Pancreas (tissue), 10 donors: ENCODE data around the gene SMARCD3. TPM values are rescaled to one million over a fixed set of nuclear protein-coding genes. Genes with fewer than 3 reads are reported as not detected.

Experiments used
- ATAC-seq, 4 donors: fragments of 200-7000 bp; cut with Tn5 transposase; one replicate each; pipeline versions ENCODE4 v1.8.0 to v1.9.1; 2020; ENCODE audit warnings: mild to moderate bottlenecking in 4 of 4, moderate library complexity in 4 of 4
- DNase-seq, 6 donors: peaks; one replicate each; pipeline ENCODE4 v3.0.0-alpha.2; 2020
- FAIRE-seq: peaks from 2 replicates; lab custom pipeline; 2012; peaks lifted over from hg19 to GRCh38; lab: Jason Lieb, UNC
- H3K27ac ChIP-seq, 4 donors: fragments of 200-600 bp; sonication (generic); 1 replicate in 3 of 4; 2 replicates in 1 of 4; pipeline versions ENCODE4 v1.5.0 to v1.8.0; 2020
- H3K27me3 ChIP-seq, 4 donors: fragments of 200-600 bp; one replicate each; pipeline ENCODE4 v1.8.0; 2021
- H3K36me3 ChIP-seq, 3 donors: fragments of 200-600 bp; sonication (generic) in 1 of 3; one replicate each; pipeline versions ENCODE4 v1.5.0 to v1.8.0; 2020 to 2021
- H3K4me1 ChIP-seq, 3 donors: fragments of 200-600 bp; one replicate each; pipeline ENCODE4 v1.8.0; 2021
- H3K4me3 ChIP-seq, 4 donors: fragments of 200-600 bp; sonication (generic) in 2 of 4; one replicate each; pipeline versions ENCODE4 v1.5.0 to v1.8.0; 2020 to 2021
- H3K9me3 ChIP-seq, 4 donors: fragments of 200-600 bp; one replicate each; pipeline ENCODE4 v1.8.0; 2021
- CTCF ChIP-seq, 4 donors: fragments of 200-600 bp; sonication (generic) in 3 of 4; IDR thresholded peaks; one replicate each; pipeline versions ENCODE4 v1.5.0 to v1.8.0; 2021; ENCODE audit warnings: antibody characterized with exemption in 4 of 4
- WGBS, 2 donors: extraction: QIAGEN DNeasy Blood & Tissue Kit; methylation state at CpG; one replicate each; pipeline ENCODE4 v1.1.7; 2013; 5-methylcytosine and 5-hydroxymethylcytosine counted together
- intact Hi-C, 3 donors: fragments of 100-400 bp; cut with DNase I; formaldehyde crosslinking; loops; one replicate each; pipeline versions ENCODE4 v1.11.1 to v1.14.2; 2022
- polyA plus RNA-seq, 2 donors: library from polyadenylated mRNA; stranded (reverse); fragments of 200-250 nt; gene quantifications; one replicate each; pipeline ENCODE4 v1.2.3, GENCODE V29; 2013
- total RNA-seq, 6 donors: library from RNA; stranded (reverse); fragmentation: NEBNext Ultra II Directional in 4 of 6; extraction: Animal tissue kit (Norgen Biotek cat#: 25700) in 4 of 6; gene quantifications; one replicate each; pipeline versions ENCODE4 v1.2.1 to v1.2.4, GENCODE V29; 2021 to 2023
- donor health status: healthy with polysubstance abuse.
- donor health status: DM: no; HTN: no; CAD: no; lungs with moderate emphysema.
- donor health status: DM: no; HTN: no; CAD: no.
- donor health status: control.
- donor health status: control.
- donor health status: Bipolar disorder and iron deficiency.
- donor health status: DM: yes; HTN: yes; CAD: no.
- donor health status: DM: no; HTN: no; CAD: no.
- donor health status: DM: no; HTN: no; CAD: no.
- donor health status: DM: yes; HTN: yes; CAD: no.

Gene SMARCD3
- total and polyA plus RNA-seq, 8 donors, result 13.0 to 69.9 (median 22.7) TPM

- no peak for FAIRE-seq
- peaks cover 0 to 20% (median 4%) of the 10 kb centered on the region in 3 donors for H3K36me3 ChIP-seq
These were observed 8.0 kb downstream of the SMARCD3 start for GRCh38 chr7:151240536-151240935.

GRCh38 chr7:151239837-151240459 is 8.5 kb downstream of the SMARCD3 start:
- Histone ChIP-seq H3K9me3 (no peaks in the 10 kb centered on the region), H3K4me3 (no peak overlapping the region), H3K4me1 (peaks cover 0 to 5% (median 3%) of the 10 kb centered on the region in 3 donors), H3K27me3 (no peaks in the 10 kb centered on the region), H3K36me3 (peaks cover 0 to 25% (median 4%) of the 10 kb centered on the region in 3 donors), H3K27ac (no peak overlapping the region)
- ATAC-seq, result no peak
- intact Hi-C loops, result loop anchor here in 2 of 3 donors (5.0 to 10.0 kb wide), 2 partner anchors 62 to 65 kb away; no protein-coding TSS in a partner anchor
- 66 to 76% methylated on average over 11 of the region's 11 CpGs for WGBS, 2 donors
- no peak for TF ChIP-seq CTCF (IDR thresholded peaks at IDR 0.05)
- FAIRE-seq, result no peak
- DNase-seq, result no peak

More at GRCh38 chr7:151240536-151240935, 8.0 kb downstream of the SMARCD3 start:
- intact Hi-C loops, result loop anchor here in 2 of 3 donors (5.0 to 10.0 kb wide), 2 partner anchors 62 to 64 kb away; no protein-coding TSS in a partner anchor
- Histone ChIP-seq H3K27me3 (no peaks in the 10 kb centered on the region), H3K4me3 (no peak overlapping the region), H3K4me1 (peaks cover 6 to 10% (median 8%) of the 10 kb centered on the region in 3 donors), H3K9me3 (no peaks in the 10 kb centered on the region), H3K27ac (no peak overlapping the region)
- no peak for ATAC-seq
- TF ChIP-seq CTCF (IDR thresholded peaks at IDR 0.05), result no peak
- no peak for DNase-seq
- 80 to 86% methylated on average over 4 of the region's 4 CpGs for WGBS, 2 donors

GRCh38 chr7:151238924-151239836 is 9.3 kb downstream of the SMARCD3 start:
- FAIRE-seq, result no peak
- DNase-seq, result no peak
- intact Hi-C loops, result no loop called here
- WGBS, 2 donors, result 87 to 88% methylated on average over 25 of the region's 25 CpGs
- Histone ChIP-seq H3K4me3 (no peak overlapping the region), H3K27ac (no peak overlapping the region), H3K36me3 (peaks cover 0 to 25% (median 4%) of the 10 kb centered on the region in 3 donors), H3K27me3 (no peaks in the 10 kb centered on the region), H3K9me3 (no peaks in the 10 kb centered on the region), H3K4me1 (peaks cover 0 to 1% (median 1%) of the 10 kb centered on the region in 3 donors)
- ATAC-seq, result no peak
- no peak for TF ChIP-seq CTCF (IDR thresholded peaks at IDR 0.05)

GRCh38 chr7:151238190-151238810 is 10.2 kb downstream of the SMARCD3 start:
- FAIRE-seq (no peak), ATAC-seq (no peak), DNase-seq (peak in 1 of 6 donors; percentile 69)
- Histone ChIP-seq H3K9me3 (no peaks in the 10 kb centered on the region), H3K27ac (no peak overlapping the region), H3K27me3 (no peaks in the 10 kb centered on the region), H3K4me3 (no peak overlapping the region), H3K36me3 (peaks cover 0 to 25% (median 4%) of the 10 kb centered on the region in 3 donors), H3K4me1 (peaks cover 5 to 10% (median 7%) of the 10 kb centered on the region in 3 donors)
- WGBS, 2 donors, result 78 to 86% methylated on average over 15 to 17 of the region's 17 CpGs
- intact Hi-C loops, result no loop called here
- no peak for TF ChIP-seq CTCF (IDR thresholded peaks at IDR 0.05)
